Muscle of back (tissue), 11 donors: ENCODE results near the gene RAP1GDS1. TPM values are rescaled to one million over a fixed set of nuclear protein-coding genes. Genes with fewer than 3 reads are reported as not detected.
"Not testable (repeated sequence)": the region's sequence is repeated elsewhere in the genome, so short reads cannot be mapped to it uniquely, and the experiment has no call there.

ENCODE experiments used
- DNase-seq, 3 donors: peaks; one replicate each; pipeline versions ENCODE4 v3.0.0 to v3.0.0-alpha.2; 2013
- polyA plus RNA-seq, 10 donors: library from polyadenylated mRNA; unstranded; fragments of 120-200 nt; gene quantifications; one replicate each; pipeline ENCODE4 v1.2.1, GENCODE V29; 2013; ENCODE audit not compliant: insufficient read length in 10 of 10

The RAP1GDS1 gene
- polyA plus RNA-seq, 10 donors, result 19.1 to 28.7 (median 24.2) TPM

DNA sequence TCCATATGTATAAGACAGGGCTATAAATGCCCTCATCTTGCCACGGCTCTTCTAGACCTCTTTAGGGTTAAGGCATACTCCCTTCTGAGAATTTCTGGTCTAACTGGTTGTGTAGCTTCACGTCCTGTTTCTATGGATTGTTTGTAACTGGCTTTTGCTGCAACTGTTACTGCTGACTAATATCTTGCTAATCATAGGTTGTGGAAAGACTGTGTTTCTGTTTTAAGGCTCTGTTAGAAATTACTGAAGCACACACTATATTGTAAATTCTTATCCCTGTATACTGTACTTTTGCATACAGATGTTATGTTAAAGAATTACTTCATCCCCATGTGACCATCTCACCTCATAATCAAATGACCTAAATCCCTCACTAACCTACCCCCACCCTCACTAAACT, 218.4 kb downstream of the RAP1GDS1 start:
- DNase-seq, result not testable (repeated sequence)

DNA sequence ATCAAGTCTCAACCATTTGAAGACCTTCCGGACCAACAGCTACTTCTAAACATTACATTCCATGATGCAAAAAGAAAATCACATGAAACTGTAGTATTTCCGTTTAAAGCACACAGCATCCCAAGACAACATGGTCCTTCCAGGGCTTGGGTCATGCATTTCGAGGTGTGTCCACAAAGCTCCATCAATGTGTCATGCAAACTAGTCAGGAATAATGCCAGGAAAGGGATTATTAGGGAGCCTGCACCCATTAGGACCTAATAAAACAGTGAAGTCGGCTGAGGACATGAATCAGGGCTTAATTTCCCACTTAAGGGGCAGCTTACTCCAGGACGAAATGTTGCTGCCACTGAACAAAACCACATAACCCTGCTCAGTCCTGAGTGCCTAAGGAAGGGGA, 219.4 kb downstream of the RAP1GDS1 start:
- DNase-seq, result no peak

DNA sequence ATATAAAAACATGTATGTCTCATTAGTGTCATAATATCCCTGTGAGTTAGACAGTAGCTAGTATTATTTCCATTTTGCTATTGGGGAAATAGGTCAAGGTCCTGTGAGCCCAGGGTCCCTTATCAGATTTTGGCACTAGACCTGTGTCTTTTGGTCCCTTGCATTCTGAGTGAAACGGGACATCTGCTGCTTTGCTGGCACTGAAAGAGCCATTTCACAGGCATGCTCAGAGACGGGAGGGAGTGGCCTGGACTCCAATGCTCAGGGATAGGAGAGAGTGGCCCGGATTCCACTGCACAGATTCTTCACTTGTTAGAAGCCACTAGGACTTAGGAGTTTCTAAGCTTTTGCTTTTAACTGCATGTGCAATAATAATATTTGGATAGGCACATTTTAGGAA, 220.0 kb downstream of the RAP1GDS1 start:
- DNase-seq, result no peak

DNA sequence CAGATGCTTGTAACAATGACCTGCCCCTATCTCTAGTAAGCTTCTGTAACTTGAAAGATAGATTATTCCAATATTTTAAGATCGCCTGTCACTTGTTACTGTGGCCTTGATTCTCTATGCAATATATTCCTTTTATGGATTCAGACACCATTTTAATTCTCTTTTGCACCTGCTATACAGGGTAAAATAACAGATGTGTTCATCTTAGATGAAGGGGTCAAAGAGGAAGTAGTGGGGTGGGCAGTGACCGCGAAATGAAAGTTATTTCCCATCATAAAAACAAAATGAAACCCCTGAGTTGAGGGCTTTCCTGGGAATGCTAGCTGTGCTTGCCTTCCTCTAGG, 221.3 kb downstream of the RAP1GDS1 start:
- DNase-seq, result no peak

DNA sequence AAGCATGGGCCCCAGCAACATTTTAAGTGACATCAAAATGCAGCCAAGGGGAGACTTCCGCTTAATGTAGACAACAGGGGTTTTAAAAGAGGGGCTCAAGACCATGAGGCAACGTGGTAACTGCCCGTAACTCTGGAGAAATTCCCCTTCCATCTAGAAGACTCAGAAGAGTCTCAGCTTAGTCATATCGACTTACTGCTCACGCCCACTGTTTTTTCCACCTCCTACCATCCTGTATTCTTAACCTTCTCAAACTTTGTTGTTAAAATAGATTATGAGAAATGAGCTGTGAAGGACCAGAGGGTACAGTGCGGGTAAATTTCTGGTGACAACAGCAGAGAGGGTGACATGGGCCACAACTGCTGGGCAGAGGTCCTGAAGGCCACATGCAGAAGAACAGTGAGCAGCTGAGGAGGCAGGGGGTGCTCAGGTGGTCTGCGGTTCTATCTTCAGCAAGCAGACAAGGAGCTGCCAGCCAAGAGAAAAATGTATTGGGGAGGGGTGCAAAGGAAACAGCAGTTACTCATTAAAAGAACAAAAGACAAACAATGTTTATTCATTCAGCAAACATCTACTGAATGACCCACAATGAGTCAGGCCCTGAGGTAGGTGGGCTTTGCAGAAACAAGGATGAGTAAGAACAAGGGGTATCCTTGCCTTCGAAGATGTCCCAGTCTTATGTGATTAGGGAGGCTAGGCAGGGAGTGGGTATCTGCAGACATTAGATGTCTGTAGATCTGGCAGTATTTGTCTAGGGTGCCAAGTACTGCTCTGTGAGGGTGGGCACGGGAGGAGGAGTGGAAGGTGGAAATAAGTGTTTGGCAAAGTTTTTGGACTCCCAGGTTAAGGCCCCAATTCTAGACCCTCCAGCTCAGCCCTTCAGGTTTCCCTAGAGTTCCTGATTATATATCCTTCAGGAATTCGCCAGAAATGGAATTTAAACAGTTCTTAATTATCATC, 221.9 kb downstream of the RAP1GDS1 start:
- no peak for DNase-seq

DNA sequence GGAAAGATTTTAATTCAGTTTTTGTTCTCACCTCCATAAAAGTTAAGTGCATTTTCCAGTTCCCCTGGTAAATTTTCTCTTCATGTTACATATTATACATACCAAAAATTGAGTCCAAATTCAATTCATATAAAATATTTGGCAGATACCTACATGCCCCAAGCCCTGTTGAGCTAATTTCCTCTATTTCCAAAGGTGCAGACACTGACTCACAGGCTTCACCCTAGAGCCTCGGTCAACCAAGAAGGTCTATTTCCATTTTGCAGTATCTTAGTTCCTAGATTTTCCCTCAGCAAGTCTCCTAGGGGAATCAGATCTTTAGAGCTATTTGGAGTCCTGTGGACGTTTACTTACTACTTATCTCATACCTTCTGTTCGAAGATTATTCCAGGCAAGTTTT, 222.8 kb downstream of the RAP1GDS1 start:
- no peak for DNase-seq

DNA sequence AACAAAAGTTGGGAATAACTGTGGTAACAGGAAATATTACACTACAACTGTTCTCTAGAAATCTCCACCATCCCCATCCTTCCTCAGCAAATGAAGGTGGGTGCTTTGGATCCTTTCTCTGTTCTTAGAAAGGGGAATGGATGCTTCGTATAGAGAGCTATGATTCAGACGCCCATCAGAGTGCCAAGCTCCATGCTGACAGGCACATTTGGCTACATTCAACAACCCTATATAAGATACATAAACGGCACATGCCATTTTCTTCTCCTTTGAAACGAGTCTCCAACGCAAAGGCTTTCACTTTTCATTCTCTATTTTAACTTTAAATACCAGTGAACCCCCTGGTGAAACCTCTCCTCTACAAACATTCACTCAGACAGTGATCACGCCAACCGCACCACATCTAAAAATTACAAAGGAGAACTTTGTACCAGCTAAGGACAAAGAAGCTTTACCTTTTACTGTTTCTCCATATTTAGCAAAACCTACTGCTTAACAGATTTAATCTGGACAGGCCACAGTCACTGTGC, 224.7 kb downstream of the RAP1GDS1 start:
- DNase-seq, result no peak

DNA sequence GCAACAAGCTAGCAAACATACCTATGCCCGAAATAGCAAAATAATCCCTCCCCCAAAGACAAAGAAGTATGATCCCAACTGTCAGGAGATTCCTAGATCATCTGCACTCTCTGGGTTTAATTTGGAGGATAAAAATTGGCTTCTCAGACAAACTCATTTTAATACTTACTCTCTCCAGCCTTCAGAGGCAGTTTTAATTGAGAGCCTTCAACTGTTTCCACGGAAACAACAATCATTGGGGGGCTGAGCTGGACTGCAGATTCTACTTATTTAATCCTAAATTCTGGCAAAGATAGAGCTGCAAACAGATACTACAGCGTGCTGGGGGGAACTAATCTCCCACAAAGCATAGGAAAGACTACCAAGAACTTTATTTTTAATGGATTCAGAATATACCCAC, 229.1 kb downstream of the RAP1GDS1 start:
- no peak for DNase-seq

DNA sequence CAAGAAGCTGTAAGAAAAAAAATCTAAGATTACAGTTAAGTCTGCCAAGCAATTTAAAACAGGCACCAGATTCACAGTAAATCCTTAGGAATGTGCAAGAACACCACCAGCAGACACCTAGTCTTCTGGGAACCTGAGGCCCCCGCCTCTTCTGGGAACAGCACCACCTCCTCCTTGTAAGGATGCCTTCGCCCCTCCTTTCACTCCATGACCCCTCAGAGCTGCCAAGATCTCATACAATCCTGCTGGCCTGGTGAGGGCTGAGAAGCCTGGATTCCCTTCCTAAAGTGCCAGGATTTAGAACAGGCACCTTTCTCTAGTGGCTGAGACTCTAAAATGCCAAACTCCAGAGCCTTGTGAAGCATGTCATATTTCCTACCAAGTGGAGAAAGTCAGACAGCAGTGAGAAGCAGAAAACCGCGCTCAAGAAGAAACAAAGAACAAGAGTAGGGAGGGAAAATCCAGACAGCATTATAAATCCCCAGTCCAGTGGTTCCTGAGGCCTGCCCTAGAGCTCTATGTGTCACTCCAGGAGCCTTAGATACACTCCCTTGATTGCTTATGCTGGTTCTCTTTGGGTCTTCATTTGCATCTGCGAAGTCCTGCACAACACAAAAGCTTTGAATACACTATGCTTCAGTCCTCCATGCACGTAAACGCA, 230.8 kb downstream of the RAP1GDS1 start:
- peak in 1 of 3 donors; percentile 52 for DNase-seq

DNA sequence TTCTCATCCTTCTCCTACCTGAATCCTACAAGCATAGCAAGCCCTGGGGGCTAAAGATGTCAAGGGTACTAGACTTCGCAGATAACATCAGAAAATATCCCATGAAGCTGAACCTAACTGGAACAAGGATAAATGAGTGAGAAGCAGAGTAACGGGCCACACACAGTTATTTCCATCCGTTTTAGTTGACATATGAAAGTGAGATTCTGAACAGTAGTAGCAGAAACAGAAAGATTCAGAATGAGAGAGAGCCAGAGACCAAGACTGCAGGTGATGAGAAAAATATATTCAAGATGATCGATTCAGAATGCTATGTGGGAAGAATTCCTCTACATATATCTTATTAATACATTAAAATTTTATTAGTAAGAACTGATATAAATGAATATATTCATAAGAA, 232.1 kb downstream of the RAP1GDS1 start:
- DNase-seq, result no peak

Other genes with a start within 250 kb of the RAP1GDS1 start
- gene STPG2, start 117.9 kb upstream of the RAP1GDS1 start, polyA plus RNA-seq, result under 1 TPM in 4 of 10 donors, not detected in 6; 0.14 to 0.22 (median 0.19) TPM